ENCODE results near the gene ASCC1.

DNA sequence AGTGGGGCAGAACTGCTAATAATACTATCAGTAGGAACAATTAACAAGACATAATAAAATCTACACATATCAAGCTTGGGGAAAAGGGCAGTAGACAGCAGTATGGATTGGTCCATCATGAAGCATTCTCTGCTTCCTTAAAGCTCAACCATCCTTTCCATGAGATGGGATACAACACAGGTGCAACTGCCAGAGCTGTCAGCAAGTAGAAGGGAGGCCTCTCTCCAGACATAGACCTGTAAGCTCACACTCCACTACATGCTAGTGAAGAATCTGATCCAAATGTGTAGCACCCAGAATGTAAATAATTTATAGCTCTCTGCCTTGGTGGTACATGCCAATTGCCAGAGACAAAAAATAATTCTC is 41.8 kb downstream of the ASCC1 start:
- TF ChIP-seq POLR2AphosphoS5 (IDR thresholded peaks at IDR 0.05; ENCODE audit: low read depth) (no peak), EZH2phosphoT487 (IDR thresholded peaks at IDR 0.05; ENCODE audit: unreplicated experiment) (no peak), CREB1 (CRISPR knock-in tag; IDR thresholded peaks at IDR 0.05; ENCODE audit: low read depth) (no peak), EZH2 (IDR thresholded peaks at IDR 0.05; ENCODE audit: low read depth, unreplicated experiment) (no peak)
- TF ChIP-seq, protein P1, sequence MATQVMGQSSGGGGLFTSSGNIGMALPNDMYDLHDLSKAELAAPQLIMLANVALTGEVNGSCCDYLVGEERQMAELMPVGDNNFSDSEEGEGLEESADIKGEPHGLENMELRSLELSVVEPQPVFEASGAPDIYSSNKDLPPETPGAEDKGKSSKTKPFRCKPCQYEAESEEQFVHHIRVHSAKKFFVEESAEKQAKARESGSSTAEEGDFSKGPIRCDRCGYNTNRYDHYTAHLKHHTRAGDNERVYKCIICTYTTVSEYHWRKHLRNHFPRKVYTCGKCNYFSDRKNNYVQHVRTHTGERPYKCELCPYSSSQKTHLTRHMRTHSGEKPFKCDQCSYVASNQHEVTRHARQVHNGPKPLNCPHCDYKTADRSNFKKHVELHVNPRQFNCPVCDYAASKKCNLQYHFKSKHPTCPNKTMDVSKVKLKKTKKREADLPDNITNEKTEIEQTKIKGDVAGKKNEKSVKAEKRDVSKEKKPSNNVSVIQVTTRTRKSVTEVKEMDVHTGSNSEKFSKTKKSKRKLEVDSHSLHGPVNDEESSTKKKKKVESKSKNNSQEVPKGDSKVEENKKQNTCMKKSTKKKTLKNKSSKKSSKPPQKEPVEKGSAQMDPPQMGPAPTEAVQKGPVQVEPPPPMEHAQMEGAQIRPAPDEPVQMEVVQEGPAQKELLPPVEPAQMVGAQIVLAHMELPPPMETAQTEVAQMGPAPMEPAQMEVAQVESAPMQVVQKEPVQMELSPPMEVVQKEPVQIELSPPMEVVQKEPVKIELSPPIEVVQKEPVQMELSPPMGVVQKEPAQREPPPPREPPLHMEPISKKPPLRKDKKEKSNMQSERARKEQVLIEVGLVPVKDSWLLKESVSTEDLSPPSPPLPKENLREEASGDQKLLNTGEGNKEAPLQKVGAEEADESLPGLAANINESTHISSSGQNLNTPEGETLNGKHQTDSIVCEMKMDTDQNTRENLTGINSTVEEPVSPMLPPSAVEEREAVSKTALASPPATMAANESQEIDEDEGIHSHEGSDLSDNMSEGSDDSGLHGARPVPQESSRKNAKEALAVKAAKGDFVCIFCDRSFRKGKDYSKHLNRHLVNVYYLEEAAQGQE (IDR thresholded peaks at IDR 0.05; ENCODE audit: unreplicated experiment) = no peak
- TF ChIP-seq, protein P2, sequence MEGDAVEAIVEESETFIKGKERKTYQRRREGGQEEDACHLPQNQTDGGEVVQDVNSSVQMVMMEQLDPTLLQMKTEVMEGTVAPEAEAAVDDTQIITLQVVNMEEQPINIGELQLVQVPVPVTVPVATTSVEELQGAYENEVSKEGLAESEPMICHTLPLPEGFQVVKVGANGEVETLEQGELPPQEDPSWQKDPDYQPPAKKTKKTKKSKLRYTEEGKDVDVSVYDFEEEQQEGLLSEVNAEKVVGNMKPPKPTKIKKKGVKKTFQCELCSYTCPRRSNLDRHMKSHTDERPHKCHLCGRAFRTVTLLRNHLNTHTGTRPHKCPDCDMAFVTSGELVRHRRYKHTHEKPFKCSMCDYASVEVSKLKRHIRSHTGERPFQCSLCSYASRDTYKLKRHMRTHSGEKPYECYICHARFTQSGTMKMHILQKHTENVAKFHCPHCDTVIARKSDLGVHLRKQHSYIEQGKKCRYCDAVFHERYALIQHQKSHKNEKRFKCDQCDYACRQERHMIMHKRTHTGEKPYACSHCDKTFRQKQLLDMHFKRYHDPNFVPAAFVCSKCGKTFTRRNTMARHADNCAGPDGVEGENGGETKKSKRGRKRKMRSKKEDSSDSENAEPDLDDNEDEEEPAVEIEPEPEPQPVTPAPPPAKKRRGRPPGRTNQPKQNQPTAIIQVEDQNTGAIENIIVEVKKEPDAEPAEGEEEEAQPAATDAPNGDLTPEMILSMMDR (conservative IDR thresholded peaks at IDR 0.05; ENCODE audit: low read depth in 2 of 2) = no peak

Data from GM23338 (cell line).